PC-3 (cell line): ENCODE results near the gene TMEM129. TPM values are rescaled to one million over a fixed set of nuclear protein-coding genes. Genes with fewer than 3 reads are reported as not detected.
A peak's percentile ranks its signal among the peaks of the same experiment; 100 is the strongest.

ENCODE experiments used
- ATAC-seq: fragments of 200-7000 bp; cut with Tn5 transposase; 2 replicates; pipeline ENCODE4 v1.9.1; 2020; ENCODE audit warnings: mild to moderate bottlenecking, moderate library complexity
- BruUV-seq: library from RNA; stranded (reverse); fragments of 400-500 nt; replicated peaks from 2 replicates; lab custom pipeline; 2021; lab: Mats Ljungman, UMichigan
- CTCF ChIA-PET: fragments of 300-600 bp; sonication (Branson Sonifier 250); formaldehyde crosslinking; loops from one replicate; lab custom pipeline; 2022; ENCODE audit warnings: antibody characterized with exemption; lab: Charles Lee
- POLR2A ChIA-PET: fragments of 300-600 bp; sonication (Branson Sonifier 250); formaldehyde crosslinking; loops from one replicate; lab custom pipeline; 2022; ENCODE audit warnings: antibody characterized with exemption; ENCODE audit not compliant: unreplicated experiment; lab: Charles Lee
- DNase-seq: peaks from one replicate; pipeline ENCODE4 v3.0.0-alpha.2; 2015
- H2AFZ ChIP-seq: fragments of 300-600 bp; sonication (generic); 2 replicates; pipeline ENCODE4 v1.6.0; 2016; ENCODE audit warnings: antibody characterized with exemption, low read length
- H3F3A ChIP-seq: fragments of 300-600 bp; sonication (generic); one replicate; pipeline ENCODE4 v1.6.0; 2017; ENCODE audit warnings: antibody characterized with exemption, low read length, control low read depth, mild to moderate bottlenecking; ENCODE audit not compliant: unreplicated experiment
- H3K27ac ChIP-seq: fragments of 300-600 bp; sonication (generic); 2 replicates; pipeline ENCODE4 v1.5.1; 2016; ENCODE audit warnings: mild to moderate bottlenecking, low read length
- H3K27me3 ChIP-seq: fragments of 300-600 bp; sonication (generic); 2 replicates; pipeline ENCODE4 v1.6.1; 2016; ENCODE audit warnings: low read length, mixed read lengths
- H3K36me3 ChIP-seq: fragments of 300-600 bp; sonication (generic); 2 replicates; pipeline ENCODE4 v1.6.1; 2016; ENCODE audit warnings: low read depth, mixed run types, low read length, mixed read lengths
- H3K4me1 ChIP-seq: fragments of 300-600 bp; sonication (generic); 2 replicates; pipeline ENCODE4 v1.5.1; 2016; ENCODE audit warnings: low read length; ENCODE audit not compliant: insufficient read depth
- H3K4me2 ChIP-seq: fragments of 300-600 bp; sonication (generic); 2 replicates; pipeline ENCODE4 v1.6.0; 2016; ENCODE audit warnings: low read length
- H3K4me3 ChIP-seq: fragments of 300-600 bp; sonication (generic); 2 replicates; pipeline ENCODE4 v1.5.1; 2016; ENCODE audit warnings: mild to moderate bottlenecking, low read length, mixed read lengths
- H3K79me2 ChIP-seq: fragments of 300-600 bp; sonication (generic); 2 replicates; pipeline ENCODE4 v1.6.1; 2017; ENCODE audit warnings: low read length, mixed read lengths
- H3K9ac ChIP-seq: fragments of 300-600 bp; sonication (generic); 2 replicates; pipeline ENCODE4 v1.6.0; 2016; ENCODE audit warnings: mild to moderate bottlenecking, low read length
- H3K9me2 ChIP-seq: fragments of 300-600 bp; sonication (generic); replicated peaks from 2 replicates; pipeline ENCODE4 v1.6.1; 2016; ENCODE audit warnings: mixed run types, low read length, mixed read lengths
- H3K9me3 ChIP-seq: fragments of 300-600 bp; sonication (generic); 2 replicates; pipeline ENCODE4 v1.6.1; 2016; ENCODE audit warnings: low read length, mixed read lengths
- H4K20me1 ChIP-seq: fragments of 300-600 bp; sonication (generic); 2 replicates; pipeline ENCODE4 v1.6.1; 2016; ENCODE audit warnings: low read length, mixed read lengths
- CTCF ChIP-seq: fragments of 300-600 bp; sonication (generic); conservative IDR thresholded peaks from 2 replicates; pipeline ENCODE4 v1.5.1; 2017; ENCODE audit warnings: antibody characterized with exemption, low read depth, mild to moderate bottlenecking, low read length
- EZH2 ChIP-seq: fragments of 300-600 bp; sonication (generic); IDR thresholded peaks from one replicate; pipeline ENCODE4 v1.6.1; 2017; ENCODE audit warnings: antibody characterized with exemption, mild to moderate bottlenecking, low read length; ENCODE audit not compliant: unreplicated experiment
- EZH2phosphoT487 ChIP-seq: fragments of 300-600 bp; sonication (generic); IDR thresholded peaks from 2 replicates; pipeline ENCODE4 v1.6.1; 2018; ENCODE audit warnings: mild to moderate bottlenecking, antibody characterized with exemption, low read length, borderline replicate concordance
- intact Hi-C: fragments of 100-400 bp; cut with micrococcal nuclease; formaldehyde crosslinking; loops from 2 replicates; pipeline ENCODE4 v1.9.0; 2023
- total RNA-seq: library from RNA; depleted of rRNA; stranded (reverse); fragments of >200 nt; gene quantifications from 2 replicates; pipeline ENCODE4 v1.2.3, GENCODE V29; 2014

TMEM129 gene
- total RNA-seq, 1 experiment from 2014 or later: 28.6 TPM

GRCh38 chr4:1682860-1683259, 38.3 kb downstream of the TMEM129 start:
- ATAC-seq (no peak), DNase-seq (no peak)
- H2AFZ ChIP-seq: no peak overlapping the region
- POLR2A ChIA-PET: interaction anchor here (0.6 kb wide), 1 partner anchor 38 kb away, joined by 3 read pairs; the partner anchor contains the start of genes TACC3 and TMEM129
- H3K4me3 ChIP-seq: peak overlapping the region; percentile 69
- no peaks in the 10 kb centered on the region for H3F3A ChIP-seq
- peak overlapping the region; percentile 85 for H3K4me2 ChIP-seq
- intact Hi-C loops: no loop called here
- H3K9me3 ChIP-seq: no peaks in the 10 kb centered on the region
- H3K79me2 ChIP-seq: no peaks in the 10 kb centered on the region
- no peak overlapping the region for H3K27ac ChIP-seq
- no peaks in the 10 kb centered on the region for H4K20me1 ChIP-seq
- H3K36me3 ChIP-seq: no peaks in the 10 kb centered on the region
- H3K9me2 ChIP-seq: no peaks in the 10 kb centered on the region
- no peaks in the 10 kb centered on the region for H3K27me3 ChIP-seq
- H3K9ac ChIP-seq: no peak overlapping the region
- CTCF ChIA-PET: no interaction called here
- H3K4me1 ChIP-seq: peaks cover 5% of the 10 kb centered on the region; the same call in 1 of the 2 replicates
- TF ChIP-seq EZH2 (no peak), EZH2phosphoT487 (no peak), CTCF (no peak)
- BruUV-seq: no TSS peak

- H3K4me1 ChIP-seq: no peaks in the 10 kb centered on the region
- intact Hi-C loops: no loop called here
- DNase-seq (no peak), ATAC-seq (no peak)
- BruUV-seq: no TSS peak
- no peak overlapping the region for H3K4me3 ChIP-seq
- H3K36me3 ChIP-seq: no peaks in the 10 kb centered on the region
- TF ChIP-seq EZH2phosphoT487 (no peak), EZH2 (no peak)
- H3K79me2 ChIP-seq: no peaks in the 10 kb centered on the region
- no peak overlapping the region for H3K9ac ChIP-seq
- no peaks in the 10 kb centered on the region for H3K9me3 ChIP-seq
- no peak overlapping the region for H2AFZ ChIP-seq
- no peaks in the 10 kb centered on the region for H3K9me2 ChIP-seq
- H3F3A ChIP-seq: no peaks in the 10 kb centered on the region
- no peak overlapping the region for H3K27ac ChIP-seq
- H4K20me1 ChIP-seq: no peaks in the 10 kb centered on the region
- H3K27me3 ChIP-seq: no peaks in the 10 kb centered on the region
- H3K4me2 ChIP-seq: no peak overlapping the region
- POLR2A ChIA-PET: no interaction called here
- CTCF ChIA-PET: no interaction called here
Measured at GRCh38 chr4:1678244-1678643, 42.9 kb downstream of the TMEM129 start.

GRCh38 chr4:1676605-1677525, 44.3 kb downstream of the TMEM129 start:
- H3K27ac ChIP-seq: no peak overlapping the region
- H3K9me3 ChIP-seq: no peaks in the 10 kb centered on the region
- ATAC-seq (no peak), DNase-seq (no peak)
- no peaks in the 10 kb centered on the region for H3K4me1 ChIP-seq
- H3K27me3 ChIP-seq: no peaks in the 10 kb centered on the region
- ChIA-PET CTCF (interaction anchor here (0.7 kb wide), 1 partner anchor 37 kb away, joined by 3 read pairs; no protein-coding TSS in a partner anchor), POLR2A (no interaction called here)
- TF ChIP-seq CTCF (no peak), EZH2phosphoT487 (no peak), EZH2 (no peak)
- no peak overlapping the region for H3K4me3 ChIP-seq
- no TSS peak for BruUV-seq
- H3K36me3 ChIP-seq: no peaks in the 10 kb centered on the region
- no peak overlapping the region for H3K9ac ChIP-seq
- H3F3A ChIP-seq: no peaks in the 10 kb centered on the region
- no peak overlapping the region for H2AFZ ChIP-seq
- H3K9me2 ChIP-seq: no peaks in the 10 kb centered on the region
- no peaks in the 10 kb centered on the region for H3K79me2 ChIP-seq
- no peak overlapping the region for H3K4me2 ChIP-seq
- H4K20me1 ChIP-seq: no peaks in the 10 kb centered on the region
- intact Hi-C loops: no loop called here
